ENCODE data around the gene TELO2. TPM values are rescaled to one million over a fixed set of nuclear protein-coding genes. Genes with fewer than 3 reads are reported as not detected.

The TELO2 gene
- total RNA-seq, 1 donor from 2014 or later: 55.7 TPM

DNA sequence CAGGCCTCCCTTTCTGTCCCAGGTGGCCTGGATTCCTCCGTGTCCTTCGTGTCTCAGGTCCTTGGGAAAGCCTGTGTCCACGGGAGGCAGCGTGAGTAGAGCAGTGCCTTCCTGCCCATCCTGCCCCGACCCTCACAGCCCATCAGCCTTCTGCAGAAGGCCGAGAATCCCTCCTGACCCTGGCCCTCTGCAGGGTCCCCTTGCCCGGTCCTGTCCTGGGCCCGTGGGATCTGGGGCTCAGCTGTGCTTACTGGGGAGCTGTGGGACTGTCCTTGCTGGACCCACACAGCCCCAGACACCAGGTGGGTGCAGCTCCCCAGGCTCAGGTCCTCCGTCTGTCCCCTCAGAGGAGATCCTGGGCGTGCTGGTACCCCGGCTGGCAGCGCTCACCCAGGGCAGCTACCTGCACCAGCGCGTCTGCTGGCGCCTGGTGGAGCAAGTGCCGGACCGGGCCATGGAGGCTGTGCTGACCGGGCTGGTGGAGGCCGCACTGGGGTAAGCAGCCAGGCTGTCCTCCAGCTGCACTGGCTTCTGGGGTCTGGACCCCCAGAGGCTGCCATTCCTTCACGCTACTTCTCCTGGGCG is 3.9 kb downstream of the TELO2 start:
- intact Hi-C loops (cut with micrococcal nuclease): loop anchor here (10.0 kb wide), 1 partner anchor 142 kb away; the partner anchor contains the start of genes GNPTG and TSR3

- intact Hi-C loops (cut with micrococcal nuclease): loop anchor here (10.0 kb wide), 1 partner anchor 144 kb away; the partner anchor contains the start of genes GNPTG and TSR3
These were observed 5.9 kb downstream of the TELO2 start for GRCh38 chr16:1498899-1499676.

DNA sequence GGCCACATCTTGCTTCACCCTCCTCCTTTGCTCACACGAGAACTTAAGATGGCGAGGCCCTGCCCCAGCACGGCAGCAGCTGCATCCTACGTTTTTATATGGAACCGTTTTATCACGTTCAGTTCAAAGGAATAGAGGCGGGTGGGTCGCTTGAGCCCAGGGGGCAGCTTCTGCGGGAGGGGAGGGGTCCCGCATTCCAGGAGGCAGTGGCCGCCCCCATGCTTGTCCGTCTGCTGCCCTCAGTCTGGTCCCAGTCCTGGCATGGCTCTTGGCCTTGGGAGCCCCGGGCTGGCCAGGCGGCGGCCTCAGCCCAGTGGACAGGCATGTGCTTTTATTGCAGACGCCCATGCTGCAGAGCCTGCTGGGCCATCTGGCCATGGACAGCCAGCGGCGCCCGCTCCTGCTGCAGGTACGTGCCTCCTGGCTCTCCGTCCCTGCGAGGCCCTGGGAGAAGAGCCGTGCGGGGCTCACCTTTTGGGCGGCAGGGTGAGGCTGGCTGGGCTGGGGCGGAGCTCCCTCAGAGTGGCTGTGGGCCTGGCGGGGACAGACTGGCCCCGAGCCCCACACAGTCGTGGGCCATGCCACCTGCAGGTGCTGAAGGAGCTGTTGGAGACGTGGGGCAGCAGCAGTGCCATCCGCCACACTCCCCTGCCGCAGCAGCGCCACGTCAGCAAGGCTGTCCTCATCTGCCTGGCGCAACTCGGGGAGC is 6.8 kb downstream of the TELO2 start:
- intact Hi-C loops (cut with micrococcal nuclease): loop anchor here (10.0 kb wide), 1 partner anchor 145 kb away; the partner anchor contains the start of genes GNPTG and TSR3

- intact Hi-C loops (cut with micrococcal nuclease): no loop called here
These were observed 7.4 kb downstream of the TELO2 start for GRCh38 chr16:1500465-1501150.

GRCh38 chr16:1501630-1502029 is 8.5 kb downstream of the TELO2 start:
- intact Hi-C loops (cut with micrococcal nuclease): no loop called here

- intact Hi-C loops (cut with micrococcal nuclease): no loop called here
These were observed 9.2 kb downstream of the TELO2 start for GRCh38 chr16:1502092-1503004.

GRCh38 chr16:1503110-1503955 is 10.2 kb downstream of the TELO2 start:
- intact Hi-C loops (cut with micrococcal nuclease): no loop called here

DNA sequence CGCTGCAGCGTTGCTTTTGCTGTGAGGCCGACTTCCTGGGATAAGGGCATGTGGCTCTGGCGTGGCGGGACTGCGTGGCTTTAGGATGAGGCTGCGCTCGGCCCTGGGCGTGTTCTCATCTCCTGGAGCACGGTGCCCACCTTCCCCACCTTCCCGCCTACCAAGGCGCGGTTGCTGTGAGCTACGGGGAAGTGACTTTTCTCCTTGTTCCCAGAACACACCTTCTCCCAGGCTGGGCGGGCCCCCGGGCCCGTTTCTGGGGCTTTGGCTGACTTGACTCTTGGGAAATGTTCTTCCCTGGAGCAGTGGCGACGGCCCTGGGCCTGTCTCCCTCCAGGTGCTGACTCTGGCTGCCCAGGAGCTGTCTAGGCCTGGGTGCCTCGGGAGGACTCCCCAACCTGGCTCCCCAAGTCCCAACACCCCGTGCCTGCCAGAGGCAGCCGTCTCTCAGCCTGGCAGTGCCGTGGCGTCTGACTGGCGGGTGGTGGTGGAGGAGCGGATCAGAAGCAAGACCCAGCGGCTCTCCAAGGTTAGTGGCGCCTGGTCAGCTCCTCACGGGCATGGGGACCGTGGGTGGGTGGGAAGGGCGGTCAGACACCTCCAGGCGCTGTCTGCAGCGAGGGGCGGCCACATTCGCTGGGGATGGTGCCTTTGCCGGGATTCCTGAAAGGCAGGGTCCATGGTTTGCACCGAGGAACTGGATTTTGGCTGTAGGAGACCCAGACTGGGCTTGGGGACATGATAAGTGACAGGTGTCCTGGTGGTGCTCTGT is 12.1 kb downstream of the TELO2 start:
- intact Hi-C loops (cut with micrococcal nuclease): no loop called here

DNA sequence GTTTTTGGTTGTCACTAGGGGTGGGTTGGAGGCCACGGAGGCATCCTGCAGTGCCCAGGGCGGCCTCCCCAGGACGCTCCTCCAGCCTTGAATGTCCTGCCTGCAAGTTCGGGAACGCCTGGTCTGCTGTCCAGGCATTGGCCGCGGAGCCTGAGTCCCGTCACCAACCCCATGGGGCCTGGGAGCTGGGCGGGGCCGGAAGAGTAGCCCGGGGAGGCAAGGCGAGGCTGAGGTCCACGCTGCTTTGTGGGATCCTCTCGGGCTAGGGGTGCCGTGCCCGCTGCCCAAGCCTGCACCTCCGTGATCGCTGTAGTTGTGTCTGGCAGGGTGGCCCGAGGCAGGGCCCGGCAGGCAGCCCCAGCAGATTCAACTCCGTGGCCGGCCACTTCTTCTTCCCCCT is 12.8 kb downstream of the TELO2 start:
- intact Hi-C loops (cut with micrococcal nuclease): no loop called here

DNA sequence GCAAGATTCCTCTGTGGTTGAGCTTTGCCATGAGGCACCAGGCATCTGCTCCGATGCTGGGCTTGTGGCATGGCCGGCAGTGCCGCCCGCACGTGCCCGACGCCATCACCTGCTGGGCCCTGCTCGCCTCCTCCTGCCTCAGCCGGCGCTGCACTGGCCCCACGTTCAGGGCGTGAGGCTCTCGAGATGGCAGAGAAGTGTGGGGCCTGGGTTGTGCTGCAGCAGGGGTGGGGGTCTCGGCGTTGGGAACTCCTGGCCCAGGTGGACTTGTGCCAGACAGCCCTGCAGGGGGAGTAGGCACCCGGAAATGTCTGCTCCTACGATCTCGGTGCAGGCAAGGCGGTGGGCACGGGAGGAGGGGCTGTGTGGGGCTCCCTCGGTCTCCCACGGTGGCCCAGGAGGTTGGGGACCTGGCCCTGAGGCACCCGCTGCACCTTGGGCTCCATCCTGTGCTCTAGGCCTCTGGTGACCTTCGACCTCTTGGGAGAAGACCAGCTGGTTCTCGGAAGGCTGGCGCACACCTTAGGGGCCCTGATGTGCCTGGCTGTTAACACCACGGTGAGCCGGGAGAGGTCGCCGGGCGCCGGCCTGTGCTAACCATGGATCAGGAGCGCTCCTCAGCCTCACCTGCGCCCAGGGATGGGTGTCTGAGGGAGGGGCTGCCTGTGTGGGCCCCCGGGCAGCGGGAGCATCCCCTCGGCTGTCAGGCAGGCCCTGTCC is 13.5 kb downstream of the TELO2 start:
- intact Hi-C loops (cut with micrococcal nuclease): no loop called here

GRCh38 chr16:1508494-1509187 is 15.5 kb downstream of the TELO2 start:
- intact Hi-C loops (cut with micrococcal nuclease): no loop called here

GRCh38 chr16:1509307-1510221 is 16.4 kb downstream of the TELO2 start:
- intact Hi-C loops (cut with micrococcal nuclease): no loop called here

DNA sequence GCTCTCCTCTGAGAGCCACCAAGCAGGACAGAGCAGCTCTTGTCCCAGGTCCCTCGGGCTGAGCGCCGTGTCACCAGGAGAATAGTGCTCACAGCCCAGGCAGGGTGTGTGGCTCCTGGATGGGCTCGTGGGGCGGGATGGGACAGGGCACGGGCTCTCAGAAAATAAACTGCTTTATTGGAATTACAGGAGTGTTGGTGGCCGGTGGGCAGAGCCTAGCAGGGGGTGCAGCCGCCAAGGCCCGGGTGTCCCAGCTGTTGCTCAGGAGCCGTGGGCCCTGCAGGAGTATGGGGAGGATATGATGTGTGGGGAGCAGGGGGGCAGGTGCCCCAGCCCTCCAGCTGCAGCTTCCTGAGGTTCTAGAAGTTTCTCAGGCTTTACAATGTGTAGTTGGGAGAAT is 17.1 kb downstream of the TELO2 start:
- intact Hi-C loops (cut with micrococcal nuclease): no loop called here

DNA sequence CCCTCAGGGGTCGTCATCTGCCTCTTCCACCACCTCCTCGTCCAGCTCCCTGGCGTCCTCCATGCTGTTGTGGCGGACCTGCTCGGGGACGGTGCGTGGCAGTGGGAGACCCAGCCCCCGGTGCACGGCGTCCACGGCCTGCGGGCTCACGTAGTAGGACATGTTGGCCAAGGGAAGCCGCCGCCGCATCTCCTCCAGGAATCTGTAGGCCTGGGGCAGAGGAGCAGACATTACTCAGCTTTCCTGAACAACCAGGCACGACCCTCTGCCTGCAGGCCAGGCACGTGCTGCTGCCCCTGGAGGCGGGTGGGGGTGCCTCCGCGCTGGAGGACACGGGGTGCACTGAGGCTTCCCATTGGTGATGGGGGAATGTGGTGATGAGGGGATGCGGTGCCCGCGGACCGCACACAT is 17.8 kb downstream of the TELO2 start:
- intact Hi-C loops (cut with micrococcal nuclease): no loop called here

- intact Hi-C loops (cut with micrococcal nuclease): no loop called here
These were observed 18.8 kb downstream of the TELO2 start for GRCh38 chr16:1511662-1512569.

Data from T-helper 1 cell treated with Interleukin-12 subunit alpha and Interleukin-12 subunit beta and Interleukin-4 antibody, amounts not matched to agents 30 ng/mL and 1 ng/mL, for 36 hours (primary cell).